Measurements from ENCODE around the gene CEACAM1. TPM values are rescaled to one million over a fixed set of nuclear protein-coding genes. Genes with fewer than 3 reads are reported as not detected.

Gene CEACAM1
- total RNA-seq, 4 donors from 2014 or later, result 5.0 to 146 (median 93.3) TPM

- no peak for TF ChIP-seq POLR2A (IDR thresholded peaks at IDR 0.05)
- Histone ChIP-seq H3K9me3 (no peaks in the 10 kb centered on the region), H3K27me3 (no peaks in the 10 kb centered on the region), H3K36me3 (no peaks in the 10 kb centered on the region), H3K4me1 (no peaks in the 10 kb centered on the region), H3K27ac (no peak overlapping the region), H3K4me3 (no peak overlapping the region)
- no peak for DNase-seq
Measured at GRCh38 chr19:42569193-42569592, 40.9 kb upstream of the CEACAM1 start.

- no peak overlapping the region for H3K27ac ChIP-seq
- DNase-seq, result no peak
Measured at GRCh38 chr19:42568006-42568405, 39.7 kb upstream of the CEACAM1 start.

GRCh38 chr19:42567567-42567966, 39.3 kb upstream of the CEACAM1 start:
- H3K4me3 ChIP-seq, result no peak overlapping the region
- DNase-seq, result no peak
- H3K4me1 ChIP-seq, result no peaks in the 10 kb centered on the region
- no peak overlapping the region for H3K27ac ChIP-seq
- H3K36me3 ChIP-seq, result no peaks in the 10 kb centered on the region
- TF ChIP-seq POLR2A (IDR thresholded peaks at IDR 0.05), result no peak
- no peak for TF ChIP-seq CTCF (IDR thresholded peaks at IDR 0.05)
- no peaks in the 10 kb centered on the region for H3K9me3 ChIP-seq
- H3K27me3 ChIP-seq, result no peaks in the 10 kb centered on the region

More at GRCh38 chr19:42568006-42568405, 39.7 kb upstream of the CEACAM1 start:
- Histone ChIP-seq H3K4me1 (no peaks in the 10 kb centered on the region), H3K36me3 (no peaks in the 10 kb centered on the region), H3K4me3 (no peak overlapping the region), H3K27me3 (no peaks in the 10 kb centered on the region), H3K9me3 (no peaks in the 10 kb centered on the region)
- TF ChIP-seq POLR2A (IDR thresholded peaks at IDR 0.05), result no peak
- TF ChIP-seq CTCF (IDR thresholded peaks at IDR 0.05), result no peak

GRCh38 chr19:42563352-42564210, 35.3 kb upstream of the CEACAM1 start:
- no peaks in the 10 kb centered on the region for H3K9me3 ChIP-seq
- peak in 1 of 3 donors; percentile 64 for DNase-seq
- TF ChIP-seq POLR2A (IDR thresholded peaks at IDR 0.05), result no peak
- peak; percentile 20 to 74 (median 66) for TF ChIP-seq CTCF (IDR thresholded peaks at IDR 0.05)
- H3K36me3 ChIP-seq, result no peaks in the 10 kb centered on the region
- no peak overlapping the region for H3K4me3 ChIP-seq
- no peak overlapping the region for H3K27ac ChIP-seq
- no peaks in the 10 kb centered on the region for H3K27me3 ChIP-seq
- H3K4me1 ChIP-seq, result no peaks in the 10 kb centered on the region

GRCh38 chr19:42561512-42561911, 33.2 kb upstream of the CEACAM1 start:
- TF ChIP-seq POLR2A (IDR thresholded peaks at IDR 0.05) (no peak), CTCF (IDR thresholded peaks at IDR 0.05) (no peak)
- Histone ChIP-seq H3K27ac (no peak overlapping the region), H3K36me3 (no peaks in the 10 kb centered on the region), H3K4me3 (no peak overlapping the region), H3K9me3 (no peaks in the 10 kb centered on the region), H3K27me3 (no peaks in the 10 kb centered on the region), H3K4me1 (no peaks in the 10 kb centered on the region)
- no peak for DNase-seq

- Histone ChIP-seq H3K27me3 (no peaks in the 10 kb centered on the region), H3K36me3 (no peaks in the 10 kb centered on the region), H3K27ac (no peak overlapping the region), H3K4me1 (no peaks in the 10 kb centered on the region), H3K9me3 (no peaks in the 10 kb centered on the region), H3K4me3 (no peak overlapping the region)
- no peak for DNase-seq
- TF ChIP-seq CTCF (IDR thresholded peaks at IDR 0.05), result no peak
- TF ChIP-seq POLR2A (IDR thresholded peaks at IDR 0.05), result no peak
Measured at GRCh38 chr19:42560731-42561130, 32.5 kb upstream of the CEACAM1 start.
